ENCODE results near the gene TMX2. TPM values are rescaled to one million over a fixed set of nuclear protein-coding genes. Genes with fewer than 3 reads are reported as not detected.

TMX2 gene
- total RNA-seq, 1 experiment from 2014 or later = 91.3 TPM

- Histone ChIP-seq H3K79me2 (ENCODE audit: insufficient read depth, low read length) (peaks cover 48% of the 10 kb centered on the region; the same call in 1 of the 2 replicates), H3K18ac (ENCODE audit: insufficient read length, low read depth, low read length) (no peak overlapping the region), H3T11ph (ENCODE audit: low read length) (no peak overlapping the region), H2BK20ac (ENCODE audit: low read depth, low read length, poor library complexity, severe bottlenecking) (peak overlapping the region; percentile 49), H3K79me1 (ENCODE audit: insufficient read depth, low read depth, low read length, poor library complexity, severe bottlenecking) (peaks cover 10% of the 10 kb centered on the region), H4K5ac (ENCODE audit: insufficient read length, low read depth, low read length) (no peak overlapping the region), H3K56ac (ENCODE audit: insufficient read length, low read depth, low read length) (no peak overlapping the region), H2BK15ac (ENCODE audit: low read depth, low read length) (no peak overlapping the region), H3K9me3 (ENCODE audit: control insufficient read depth, low read depth, low read length) (no peaks in the 10 kb centered on the region), H3K9ac (ENCODE audit: extremely low read depth, insufficient read length, low read length) (no peak overlapping the region), H4K8ac (replicated peaks; ENCODE audit: insufficient read length, low read depth, low read length) (no peak overlapping the region), H3K4me2 (ENCODE audit: insufficient read depth, insufficient read length, low read length) (peak overlapping the region; percentile 20), H2AFZ (ENCODE audit: low read length) (no peak overlapping the region), H3K23ac (ENCODE audit: insufficient read length, low read depth, low read length) (no peak overlapping the region), H3K4ac (ENCODE audit: low read depth, low read length) (no peak overlapping the region), H3K23me2 (ENCODE audit: insufficient read length, low read depth, low read length, poor library complexity, severe bottlenecking) (no peaks in the 10 kb centered on the region), H3K27me3 (ENCODE audit: insufficient read depth, low read length) (no peaks in the 10 kb centered on the region), H3K27ac (ENCODE audit: insufficient read length, low read depth, low read length) (peak overlapping the region; percentile 97), H4K20me1 (ENCODE audit: control insufficient read depth, insufficient read depth, insufficient read length) (no peaks in the 10 kb centered on the region), H2AK5ac (ENCODE audit: insufficient read length, low read length) (no peak overlapping the region), H3K14ac (ENCODE audit: insufficient read depth, low read length) (no peak overlapping the region), H3K4me1 (ENCODE audit: insufficient read depth, low read length) (peaks cover 24% of the 10 kb centered on the region; the same call in 1 of the 2 replicates), H2BK12ac (ENCODE audit: insufficient read length, low read depth, low read length) (no peak overlapping the region), H4K91ac (ENCODE audit: insufficient read length, low read depth, low read length) (no peak overlapping the region), H2BK5ac (ENCODE audit: insufficient read length, low read length) (no peak overlapping the region), H2BK120ac (ENCODE audit: low read depth, low read length, poor library complexity, severe bottlenecking) (no peak overlapping the region)
- peak; percentile 43 for DNase-seq
- H3K4me3 Mint-ChIP-seq = peak overlapping the region in 1 of 2 experiments; percentile 71; a peak in 3 of 5 replicates
- no CpG with 5 or more reads among the region's 3 CpGs for WGBS (ENCODE audit: extremely low coverage, insufficient read length, low lambda C conversion rate)
- H3K27me3 Mint-ChIP-seq (ENCODE audit: low read depth) = no peaks in the 10 kb centered on the region
- no peaks in the 10 kb centered on the region for H3K9me3 Mint-ChIP-seq
- TF ChIP-seq CTCF (conservative IDR thresholded peaks at IDR 0.05) = no peak
- peaks cover 77 to 78% of the 10 kb centered on the region in 2 experiments for H3K4me1 Mint-ChIP-seq
- H3K36me3 Mint-ChIP-seq (ENCODE audit: insufficient read depth in 1 of 3, low read depth in 3 of 3) = peaks cover 0 to 3% (median 2%) of the 10 kb centered on the region in 3 experiments; a peak in 2 of 7 replicates
- H3K27ac Mint-ChIP-seq = peak overlapping the region; percentile 85 to 99 (median 86)
Measured at GRCh38 chr11:57776031-57776521, 63.7 kb downstream of the TMX2 start.

All from H9 (cell line).